IMR-90 (cell line): ENCODE measurements around the gene CNOT9. TPM values are rescaled to one million over a fixed set of nuclear protein-coding genes. Genes with fewer than 3 reads are reported as not detected.

Source experiments
- ATAC-seq: fragments of 200-7000 bp; cut with Tn5 transposase; 2 replicates; pipeline ENCODE4 v1.9.1; 2020; ENCODE audit warnings: low read depth, mild to moderate bottlenecking, moderate library complexity
- BruUV-seq: library from RNA; stranded (reverse); fragments of 400-500 nt; replicated peaks from 2 replicates; lab custom pipeline; 2021; lab: Mats Ljungman, UMichigan
- CTCF ChIA-PET: fragments of 300-600 bp; formaldehyde crosslinking; extraction: SDS; loops from one replicate; lab custom pipeline; 2021; ENCODE audit warnings: antibody characterized with exemption; lab: Yijun Ruan, JAX
- POLR2A ChIA-PET: fragments of 300-600 bp; sonication (Branson Sonifier 250); formaldehyde crosslinking; loops from one replicate; lab custom pipeline; 2022; ENCODE audit warnings: antibody characterized with exemption; ENCODE audit not compliant: unreplicated experiment; lab: Charles Lee
- DNase-seq: peaks from one replicate; pipeline ENCODE4 v3.0.0; 2013
- H2AFZ ChIP-seq: replicated peaks from 2 replicates; pipeline ENCODE3; 2013; ENCODE audit warnings: low read length, mild to moderate bottlenecking; ENCODE audit not compliant: poor library complexity
- H2AK5ac ChIP-seq: 2 replicates; pipeline ENCODE4 v1.6.1; 2013; ENCODE audit warnings: low read depth, low read length, inconsistent platforms
- H2AK9ac ChIP-seq: replicated peaks from 2 replicates; pipeline ENCODE3; 2013; ENCODE audit warnings: mild to moderate bottlenecking, low read depth, low read length, moderate library complexity; ENCODE audit not compliant: poor library complexity
- H2BK120ac ChIP-seq: 2 replicates; pipeline ENCODE4 v1.6.1; 2013; ENCODE audit warnings: low read depth, low read length, inconsistent platforms
- H2BK15ac ChIP-seq: 3 replicates; pipeline ENCODE4 v1.6.1; 2013; ENCODE audit warnings: low read depth, low read length, inconsistent platforms
- H2BK20ac ChIP-seq: 2 replicates; pipeline ENCODE4 v1.6.1; 2013; ENCODE audit warnings: low read depth, mild to moderate bottlenecking, inconsistent platforms, low read length, moderate library complexity
- H2BK5ac ChIP-seq: 2 replicates; pipeline ENCODE4 v1.6.1; 2013; ENCODE audit warnings: mild to moderate bottlenecking, low read depth, low read length, inconsistent platforms; ENCODE audit not compliant: poor library complexity, severe bottlenecking
- H3K14ac ChIP-seq: replicated peaks from 2 replicates; pipeline ENCODE4 v1.6.1; 2013; ENCODE audit warnings: low read depth, low read length, inconsistent platforms
- H3K18ac ChIP-seq: 2 replicates; pipeline ENCODE4 v1.6.1; 2013; ENCODE audit warnings: low read depth, low read length, control low read depth
- H3K23ac ChIP-seq: 2 replicates; pipeline ENCODE4 v1.6.1; 2013; ENCODE audit warnings: low read depth, low read length, inconsistent platforms
- H3K27ac ChIP-seq: 2 replicates; pipeline ENCODE4 v1.5.1; 2013; ENCODE audit warnings: mild to moderate bottlenecking, control low read depth, low read length; ENCODE audit not compliant: insufficient read depth
- H3K27me3 ChIP-seq: 2 replicates; pipeline ENCODE4 v1.6.1; 2013; ENCODE audit warnings: low read length; ENCODE audit not compliant: control insufficient read depth, insufficient read depth
- H3K36me3 ChIP-seq: 2 replicates; pipeline ENCODE4 v1.6.1; 2013; ENCODE audit warnings: low read length, mixed read lengths; ENCODE audit not compliant: control insufficient read depth, insufficient read depth
- H3K4ac ChIP-seq: 2 replicates; pipeline ENCODE4 v1.6.1; 2013; ENCODE audit warnings: low read depth, low read length, inconsistent platforms
- H3K4me1 ChIP-seq: 2 replicates; pipeline ENCODE4 v1.6.1; 2013; ENCODE audit warnings: low read length, mixed read lengths; ENCODE audit not compliant: control insufficient read depth, insufficient read depth
- H3K4me2 ChIP-seq: 2 replicates; pipeline ENCODE4 v1.6.1; 2013; ENCODE audit warnings: low read depth, mild to moderate bottlenecking, control low read depth, low read length, moderate library complexity
- H3K4me3 ChIP-seq: 2 replicates; pipeline ENCODE4 v1.5.1; 2013; ENCODE audit warnings: low read depth, mild to moderate bottlenecking, control low read depth, low read length, moderate library complexity; ENCODE audit not compliant: insufficient read depth
- H3K56ac ChIP-seq: 2 replicates; pipeline ENCODE4 v1.6.1; 2013; ENCODE audit warnings: low read length, inconsistent platforms; ENCODE audit not compliant: insufficient read depth; ENCODE audit errors: extremely low read depth
- H3K79me1 ChIP-seq, 2 experiments: 2 replicates each; pipeline ENCODE4 v1.6.1; 2013; ENCODE audit warnings: low read length in 2 of 2, inconsistent platforms in 1 of 2, low read depth in 1 of 2
- H3K9ac ChIP-seq: 2 replicates; pipeline ENCODE4 v1.6.1; 2013; ENCODE audit warnings: low read depth, low read length, control low read depth
- H3K9me1 ChIP-seq: 2 replicates; pipeline ENCODE4 v1.6.1; 2013; ENCODE audit warnings: low read length, inconsistent platforms; ENCODE audit not compliant: insufficient read depth
- H3K9me3 ChIP-seq: 2 replicates; pipeline ENCODE4 v1.6.1; 2013; ENCODE audit warnings: low read length; ENCODE audit not compliant: control insufficient read depth, insufficient read depth
- H4K20me1 ChIP-seq: 2 replicates; pipeline ENCODE4 v1.6.1; 2013; ENCODE audit warnings: low read length, inconsistent platforms; ENCODE audit not compliant: insufficient read depth
- H4K5ac ChIP-seq: 2 replicates; pipeline ENCODE4 v1.6.1; 2013; ENCODE audit warnings: mild to moderate bottlenecking, low read depth, low read length, control low read depth
- H4K8ac ChIP-seq, 2 experiments: 2 replicates each; pipeline ENCODE4 v1.6.1; 2013; ENCODE audit warnings: low read depth in 2 of 2, low read length in 2 of 2, control low read depth in 1 of 2, inconsistent platforms in 1 of 2
- H4K91ac ChIP-seq: 2 replicates; pipeline ENCODE4 v1.6.1; 2013; ENCODE audit warnings: low read depth, low read length, inconsistent platforms; ENCODE audit not compliant: insufficient read depth
- BHLHE40 ChIP-seq: fragments of 150-350 bp; IDR thresholded peaks from 2 replicates; pipeline ENCODE4 v1.6.1; 2016; ENCODE audit warnings: mild to moderate bottlenecking, low read depth, low read length
- CEBPB ChIP-seq: IDR thresholded peaks from 2 replicates; pipeline ENCODE4 v1.6.1; 2012; ENCODE audit warnings: low read depth, low read length, improper control_type of control experiment
- CHD1 ChIP-seq: IDR thresholded peaks from 2 replicates; pipeline ENCODE4 v1.6.1; 2012; ENCODE audit warnings: low read depth, low read length, improper control_type of control experiment
- CTCF ChIP-seq: conservative IDR thresholded peaks from 2 replicates; pipeline ENCODE4 v1.5.1; 2012; ENCODE audit warnings: mild to moderate bottlenecking, low read depth, low read length, improper control_type of control experiment
- ELK1 ChIP-seq: fragments of 150-350 bp; IDR thresholded peaks from 2 replicates; pipeline ENCODE4 v1.6.1; 2016; ENCODE audit warnings: low read depth, mild to moderate bottlenecking, low read length, moderate library complexity, borderline replicate concordance
- FOS ChIP-seq: fragments of 150-350 bp; IDR thresholded peaks from 2 replicates; pipeline ENCODE4 v1.6.1; 2016; ENCODE audit warnings: low read depth, low read length
- MAFK ChIP-seq: IDR thresholded peaks from 2 replicates; pipeline ENCODE4 v1.6.1; 2012; ENCODE audit warnings: low read depth, low read length, improper control_type of control experiment
- MAZ ChIP-seq: IDR thresholded peaks from 2 replicates; pipeline ENCODE4 v1.6.1; 2012; ENCODE audit warnings: low read depth, mild to moderate bottlenecking, low read length, improper control_type of control experiment, moderate library complexity, borderline replicate concordance
- MXI1 ChIP-seq: IDR thresholded peaks from 2 replicates; pipeline ENCODE4 v1.6.1; 2012; ENCODE audit warnings: low read depth, mild to moderate bottlenecking, low read length, moderate library complexity, borderline replicate concordance
- NFE2L2 ChIP-seq: fragments of 150-350 bp; IDR thresholded peaks from 2 replicates; pipeline ENCODE4 v1.6.1; 2016; ENCODE audit warnings: low read depth, mild to moderate bottlenecking, low read length
- POLR2A ChIP-seq: IDR thresholded peaks from 2 replicates; pipeline ENCODE4 v1.6.1; 2012; ENCODE audit warnings: mild to moderate bottlenecking, low read depth, low read length
- RAD21 ChIP-seq: IDR thresholded peaks from 2 replicates; pipeline ENCODE4 v1.6.1; 2012; ENCODE audit warnings: low read length, improper control_type of control experiment
- RCOR1 ChIP-seq: IDR thresholded peaks from 2 replicates; pipeline ENCODE4 v1.6.1; 2012; ENCODE audit warnings: mild to moderate bottlenecking, low read length, improper control_type of control experiment; ENCODE audit not compliant: insufficient replicate concordance
- RFX5 ChIP-seq: IDR thresholded peaks from 2 replicates; pipeline ENCODE4 v1.8.0; 2012; ENCODE audit warnings: low read depth, mild to moderate bottlenecking, low read length, moderate library complexity
- SMC3 ChIP-seq: fragments of 150-350 bp; IDR thresholded peaks from 2 replicates; pipeline ENCODE4 v1.6.1; 2016; ENCODE audit warnings: low read depth, mild to moderate bottlenecking, antibody characterized with exemption, low read length, moderate library complexity
- USF2 ChIP-seq: fragments of 150-350 bp; IDR thresholded peaks from 2 replicates; pipeline ENCODE4 v1.6.1; 2017; ENCODE audit warnings: mild to moderate bottlenecking, antibody characterized with exemption, low read length, low read depth
- WGBS, 2 experiments: methylation state at CpG; one replicate each; pipeline versions ENCODE4 v1.1.5 to v1.1.7; 2013; ENCODE audit warnings: missing lambda C conversion rate in 2 of 2; ENCODE audit not compliant: insufficient read length in 1 of 2; ENCODE audit errors: extremely low coverage in 2 of 2; 5-methylcytosine and 5-hydroxymethylcytosine counted together
- dilution Hi-C: fragments of 300-500 bp; cut with HindIII; formaldehyde crosslinking; loops from one replicate; pipeline ENCODE4 v1.14.3; 2018; ENCODE audit warnings: low sequenced_read_pairs; ENCODE audit not compliant: unreplicated experiment
- in situ Hi-C: fragments of 300-500 bp; cut with MboI; formaldehyde crosslinking; loops from 3 replicates; pipeline ENCODE4 v1.14.3; 2019; ENCODE audit warnings: low sequenced_read_pairs, inconsistent platforms, mixed read lengths
- intact Hi-C: fragments of 100-400 bp; cut with micrococcal nuclease; formaldehyde crosslinking; loops from 2 replicates; pipeline ENCODE4 v1.10.0; 2022
- polyA plus RNA-seq, 3 experiments: library from polyadenylated mRNA; depleted of rRNA; stranded (reverse); fragments of >200 nt; gene quantifications; 2 replicates each; pipeline ENCODE4 v1.2.3, GENCODE V29; 2012; ENCODE audit warnings: low replicate concordance in 1 of 3
- total RNA-seq: library from RNA; depleted of rRNA; stranded (reverse); fragments of >200 nt; gene quantifications from 2 replicates; pipeline ENCODE4 v1.2.3, GENCODE V29; 2012

CNOT9 gene
- total and polyA plus RNA-seq, 2 of the 4 experiments (the other 2 are of a cell fraction): 33.1 to 71.0 TPM

GRCh38 chr2:218631837-218632236, 63.2 kb downstream of the CNOT9 start:
- Histone ChIP-seq H2BK5ac (no peak overlapping the region), H3K9ac (no peak overlapping the region), H4K5ac (no peak overlapping the region), H3K9me1 (peaks cover 7% of the 10 kb centered on the region; the same call in 1 of the 2 replicates), H3K4me1 (peaks cover 3% of the 10 kb centered on the region), H3K36me3 (peaks cover 21% of the 10 kb centered on the region), H3K4me2 (no peak overlapping the region), H2AK9ac (no peak overlapping the region), H2BK20ac (no peak overlapping the region), H3K23ac (no peak overlapping the region), H4K8ac (no peak overlapping the region), H3K27ac (no peak overlapping the region), H2AFZ (no peak overlapping the region), H3K56ac (no peak overlapping the region), H4K20me1 (no peaks in the 10 kb centered on the region), H3K27me3 (no peaks in the 10 kb centered on the region), H3K18ac (no peak overlapping the region), H3K14ac (no peak overlapping the region), H2BK120ac (no peak overlapping the region), H3K79me1 (no peaks in the 10 kb centered on the region), H3K9me3 (no peaks in the 10 kb centered on the region), H4K91ac (no peak overlapping the region), H3K4me3 (no peak overlapping the region), H3K4ac (no peak overlapping the region), H2AK5ac (no peak overlapping the region), H2BK15ac (no peak overlapping the region)
- POLR2A ChIA-PET: no interaction called here
- TF ChIP-seq ELK1: no peak
- TF ChIP-seq CTCF: no peak
- TF ChIP-seq NFE2L2: no peak
- TF ChIP-seq RCOR1: no peak
- no peak for TF ChIP-seq USF2
- TF ChIP-seq MXI1: no peak
- TF ChIP-seq CHD1: no peak
- TF ChIP-seq RAD21: no peak
- no peak for TF ChIP-seq SMC3
- no peak for TF ChIP-seq POLR2A
- no peak for TF ChIP-seq MAFK
- no peak for TF ChIP-seq BHLHE40
- no peak for TF ChIP-seq MAZ
- no peak for TF ChIP-seq CEBPB
- TF ChIP-seq RFX5: no peak
- TF ChIP-seq FOS: no peak
- BruUV-seq: no TSS peak
- 89% methylated on average over 1 of the region's 4 CpGs; no CpG with 5 or more reads in 1 of the 2 experiments for WGBS, 2 experiments
- dilution Hi-C loops (no loop called here), in situ Hi-C loops (no loop called here), intact Hi-C loops (no loop called here)
- DNase-seq (peak; percentile 47), ATAC-seq (no peak)
- CTCF ChIA-PET: interaction anchor here (1.0 kb wide), 1 partner anchor 16 kb away, joined by 3 read pairs; no protein-coding TSS in a partner anchor
